ENCODE data around the gene UNC13D.

Gene UNC13D

DNA sequence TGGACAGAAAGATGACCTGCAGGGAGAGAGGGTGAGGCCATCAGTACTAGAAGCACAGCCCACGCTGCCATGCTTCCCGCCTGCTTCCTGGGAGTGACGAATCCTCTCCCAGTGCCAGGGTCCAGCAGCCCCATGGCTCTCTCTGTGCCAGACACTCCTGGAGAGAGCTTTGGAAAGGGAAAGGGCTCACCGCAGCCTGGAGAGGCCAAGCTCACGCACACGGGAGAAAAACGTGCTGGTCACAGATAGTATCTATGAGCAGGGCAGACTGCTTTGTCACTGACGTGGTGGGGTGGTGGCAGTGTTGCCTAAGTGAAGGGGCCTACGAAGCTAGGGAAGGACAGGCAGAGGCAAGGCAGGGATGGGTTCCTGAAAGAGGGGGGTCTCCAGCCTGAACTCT lies 5.5 kb upstream of the UNC13D start:
- no peak for DNase-seq (ENCODE audit: low read depth)

DNA sequence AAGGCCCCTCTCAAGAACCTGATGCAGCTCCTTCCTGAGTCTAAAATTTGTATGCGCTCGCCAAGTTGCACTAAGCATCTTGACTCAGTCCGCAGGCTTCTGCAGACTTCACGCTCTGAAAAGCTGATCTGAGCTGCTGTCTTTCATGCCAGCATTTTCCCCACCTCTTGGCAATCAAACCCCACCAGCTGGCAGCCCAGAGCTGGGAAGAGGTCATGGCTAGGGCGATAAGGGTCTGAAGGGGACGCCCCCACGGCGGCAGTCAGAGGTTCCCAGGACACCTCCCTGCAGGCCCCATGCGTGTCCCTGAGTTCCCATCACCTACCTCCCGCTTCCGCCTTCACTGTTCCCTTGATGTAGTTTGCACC lies 5.1 kb upstream of the UNC13D start:
- DNase-seq (ENCODE audit: low read depth), result no peak

DNA sequence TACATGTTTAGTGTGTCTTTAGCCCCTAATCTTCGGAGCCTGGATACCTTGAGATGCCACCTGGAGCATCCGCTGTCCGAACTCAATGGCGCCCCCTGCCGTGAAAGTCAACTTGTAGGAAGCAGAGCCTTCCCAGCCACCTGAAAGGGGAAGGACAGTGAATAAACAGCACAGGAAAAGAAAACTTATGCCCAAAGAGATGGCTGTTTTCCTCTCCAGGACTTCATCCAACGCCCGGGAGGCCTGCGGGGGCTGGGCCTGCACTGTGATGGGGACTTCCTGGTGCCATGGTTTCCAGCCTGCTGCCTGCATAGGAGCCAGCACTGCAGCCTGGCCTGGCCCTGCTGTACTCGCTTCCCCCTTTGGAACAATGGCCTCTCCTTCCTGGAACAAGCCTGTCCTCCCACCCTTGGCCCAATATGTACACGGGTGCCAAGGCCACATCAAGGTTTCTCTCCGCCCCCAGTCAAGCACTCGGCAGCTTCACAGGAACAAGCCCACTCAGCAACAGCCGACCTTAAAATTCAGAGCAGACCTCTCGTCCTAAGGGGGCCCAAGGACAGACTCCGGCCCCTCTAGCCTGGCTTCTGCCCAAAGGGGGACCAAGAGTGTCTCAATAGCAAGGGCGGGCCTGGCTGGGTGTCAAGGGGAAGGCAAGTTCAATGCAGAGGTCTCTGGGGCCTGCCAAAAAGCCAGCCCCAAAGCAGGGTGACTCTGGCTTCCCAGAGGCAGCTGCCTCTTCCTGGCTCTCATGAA lies 4.5 kb upstream of the UNC13D start:
- peak; percentile 83 for DNase-seq (ENCODE audit: low read depth)

DNA sequence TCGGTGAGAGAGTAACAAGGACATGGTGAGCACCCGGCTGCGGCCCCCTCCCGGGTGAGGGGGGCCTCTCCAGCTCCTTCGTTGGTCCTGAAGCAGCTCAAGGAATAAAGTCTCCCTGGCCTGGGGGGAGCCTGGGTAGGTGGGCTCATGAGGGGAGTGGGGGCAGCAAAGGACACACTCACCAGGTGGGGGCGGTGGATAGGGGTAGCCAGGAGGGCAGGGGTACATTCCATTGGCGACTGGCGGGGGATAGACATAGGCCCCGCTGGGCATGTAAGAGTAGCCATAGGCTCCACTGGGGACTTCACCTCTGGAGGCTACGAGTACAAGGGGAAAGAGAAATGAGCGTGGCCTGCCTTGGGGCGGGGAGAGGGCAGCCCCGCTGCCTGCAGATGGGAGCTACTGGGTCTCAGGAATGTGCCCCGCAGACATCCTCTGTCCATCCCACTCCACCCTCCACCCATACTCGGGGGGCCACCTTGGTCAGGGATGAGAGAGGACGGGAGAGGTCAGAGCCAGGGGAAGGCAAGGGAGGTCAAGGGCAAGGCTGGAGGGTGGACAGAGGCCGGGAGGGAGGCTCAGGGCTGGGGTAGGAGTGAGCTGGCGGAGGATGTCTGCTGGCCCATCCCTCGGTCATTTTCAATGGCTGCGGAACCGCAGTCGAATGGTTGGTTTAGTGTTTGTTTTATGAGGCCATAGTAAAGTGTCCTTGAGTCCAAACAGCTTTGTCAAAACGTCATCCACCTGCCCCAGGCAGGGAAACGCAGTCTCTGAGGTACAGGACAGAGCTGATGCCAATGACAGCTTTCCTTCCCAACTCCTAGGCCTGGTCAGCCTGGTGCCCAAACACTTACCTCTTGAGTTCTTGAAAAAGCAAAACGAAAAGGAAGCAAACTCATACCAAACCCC lies 3.7 kb upstream of the UNC13D start:
- DNase-seq (ENCODE audit: low read depth), result no peak

DNA sequence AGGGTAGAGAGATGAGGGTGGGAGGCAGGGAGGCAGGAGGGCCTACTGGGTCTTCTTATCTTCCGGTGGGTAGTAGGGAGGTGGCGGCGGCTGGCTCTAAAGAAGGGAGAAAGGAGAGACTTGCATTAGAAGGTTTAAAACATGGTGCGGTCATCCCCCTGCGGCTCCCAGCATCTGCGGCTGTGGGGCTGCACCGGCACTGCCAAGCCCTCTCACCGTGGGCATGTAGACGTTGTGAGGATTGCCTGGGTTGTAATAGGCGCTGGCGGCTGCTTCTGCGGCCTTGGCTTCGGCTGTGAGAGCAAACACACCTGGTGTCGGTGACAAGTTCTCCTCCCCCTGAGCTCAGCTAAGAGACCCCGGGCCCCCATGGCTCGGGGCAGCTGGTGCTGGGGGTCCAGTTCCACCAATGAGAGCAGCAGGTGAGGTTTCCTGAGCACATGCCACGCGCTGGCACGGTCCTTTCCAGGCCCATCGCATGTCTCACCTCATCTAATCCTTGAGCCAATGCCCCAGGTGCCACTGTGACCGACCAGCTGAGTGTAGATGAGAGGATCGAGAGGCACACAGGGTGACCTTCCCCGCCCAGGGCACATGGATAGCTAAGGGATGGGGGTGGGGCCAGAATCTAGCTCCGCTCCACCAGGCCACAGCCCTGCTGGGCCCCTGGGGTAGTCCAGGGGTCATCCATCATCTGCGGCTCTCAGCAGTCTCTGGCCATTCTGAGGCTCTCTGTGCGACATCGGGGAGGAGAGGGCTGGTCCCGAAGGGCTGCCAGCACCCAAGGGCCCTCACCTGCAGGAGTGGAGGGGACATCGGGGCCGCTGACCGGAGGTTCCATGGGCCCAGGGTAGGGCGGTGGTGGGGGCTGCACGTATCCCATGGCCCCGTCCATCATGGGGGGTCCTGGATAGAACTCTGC lies 2.7 kb upstream of the UNC13D start:
- DNase-seq (ENCODE audit: low read depth), result no peak

DNA sequence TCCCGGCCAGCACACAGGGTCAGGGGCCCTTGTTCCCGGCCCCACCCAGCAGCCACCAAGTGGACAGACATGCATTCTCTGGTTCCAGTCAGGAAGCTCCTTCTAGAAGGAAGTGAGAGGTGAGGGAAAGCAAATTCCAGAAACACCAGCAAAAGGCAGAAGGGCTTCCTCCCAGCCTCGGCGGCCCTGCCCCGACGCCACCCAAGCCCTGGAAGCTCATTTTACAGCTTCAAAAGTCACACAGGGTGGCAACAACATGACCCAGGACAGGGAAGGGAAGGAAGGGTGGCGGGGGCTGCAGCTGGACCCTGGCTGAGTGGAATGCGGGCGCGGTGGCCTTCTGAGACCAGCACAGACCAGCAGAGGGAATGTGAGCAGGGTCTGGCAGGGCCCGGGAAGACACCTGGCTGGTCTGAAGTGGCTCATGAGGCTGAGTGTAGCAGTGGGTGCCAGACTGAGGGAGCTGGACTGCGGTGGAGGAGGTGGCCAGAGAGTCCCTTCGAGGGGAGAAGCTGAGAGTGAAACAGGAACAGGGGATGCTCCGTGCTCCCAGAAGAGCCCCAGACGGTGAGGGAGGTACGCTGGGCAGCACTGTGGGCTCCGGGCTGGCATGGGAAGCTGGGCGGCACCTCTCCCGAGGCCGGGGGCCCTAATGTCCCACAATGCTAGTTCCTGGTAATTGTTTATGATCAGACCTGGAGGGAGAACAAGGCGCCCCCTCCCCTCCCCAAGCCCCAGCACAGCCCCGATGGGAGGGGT lies 1.9 kb upstream of the UNC13D start:
- no peak for DNase-seq (ENCODE audit: low read depth)

DNA sequence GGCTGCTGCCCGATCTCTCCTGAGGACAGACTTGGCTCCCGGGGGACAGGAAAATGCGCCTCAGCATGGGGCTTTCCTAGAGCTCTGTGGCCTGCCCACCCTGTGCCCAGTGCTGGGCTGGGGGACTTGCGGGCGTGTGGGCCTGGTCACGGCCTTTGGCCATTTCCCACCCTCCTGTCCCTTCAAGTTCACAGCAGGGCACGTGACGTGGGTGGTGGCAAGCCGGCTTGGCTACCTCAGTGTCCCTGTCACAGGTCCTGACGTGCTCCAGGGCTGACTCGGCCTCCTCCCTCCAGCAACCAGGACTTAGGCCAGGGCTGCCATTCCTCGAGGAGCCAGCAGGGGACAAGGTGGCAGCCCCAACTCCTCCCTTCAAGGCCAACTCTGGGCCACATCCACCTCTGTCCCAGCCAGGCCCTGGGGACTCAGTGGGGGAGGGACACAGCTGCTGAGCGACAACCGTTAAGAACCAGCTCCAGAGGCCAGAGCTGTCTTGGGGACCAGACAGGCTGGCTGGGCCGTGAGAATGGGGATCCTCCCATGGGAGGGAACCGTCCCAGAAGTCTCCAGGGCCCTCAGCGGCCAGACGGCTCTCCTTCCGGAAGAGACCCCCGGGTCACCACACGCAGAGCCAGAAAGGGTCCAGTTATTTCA lies 981 bp upstream of the UNC13D start:
- DNase-seq (ENCODE audit: low read depth), result no peak

DNA sequence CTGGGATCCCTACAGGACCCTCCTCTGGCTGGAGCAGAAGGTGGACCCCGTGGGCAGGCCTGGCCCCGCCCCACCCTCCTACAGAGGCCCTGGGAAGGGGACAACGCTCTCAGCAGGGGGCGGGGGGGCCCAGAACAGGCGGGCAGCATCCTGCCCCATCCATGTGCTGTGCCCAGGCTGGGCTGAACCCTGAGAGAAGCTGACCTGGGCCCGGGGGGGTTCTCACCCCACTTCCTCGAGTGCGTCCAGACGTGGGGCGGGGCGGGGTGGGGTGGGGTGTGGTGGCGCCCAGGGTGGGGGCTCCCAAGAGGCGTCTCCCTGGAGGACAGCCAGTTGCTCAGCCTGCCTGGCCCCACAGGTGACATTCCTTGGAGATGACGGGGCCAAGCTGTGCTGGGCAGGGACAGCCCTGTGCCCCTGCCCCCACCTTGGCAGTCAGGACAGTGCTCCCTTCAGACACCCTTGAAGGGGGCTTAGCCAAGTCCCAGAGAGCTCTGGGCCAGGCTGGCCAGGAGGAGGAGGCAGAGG lies 390 bp upstream of the UNC13D start:
- no peak for DNase-seq (ENCODE audit: low read depth)

DNA sequence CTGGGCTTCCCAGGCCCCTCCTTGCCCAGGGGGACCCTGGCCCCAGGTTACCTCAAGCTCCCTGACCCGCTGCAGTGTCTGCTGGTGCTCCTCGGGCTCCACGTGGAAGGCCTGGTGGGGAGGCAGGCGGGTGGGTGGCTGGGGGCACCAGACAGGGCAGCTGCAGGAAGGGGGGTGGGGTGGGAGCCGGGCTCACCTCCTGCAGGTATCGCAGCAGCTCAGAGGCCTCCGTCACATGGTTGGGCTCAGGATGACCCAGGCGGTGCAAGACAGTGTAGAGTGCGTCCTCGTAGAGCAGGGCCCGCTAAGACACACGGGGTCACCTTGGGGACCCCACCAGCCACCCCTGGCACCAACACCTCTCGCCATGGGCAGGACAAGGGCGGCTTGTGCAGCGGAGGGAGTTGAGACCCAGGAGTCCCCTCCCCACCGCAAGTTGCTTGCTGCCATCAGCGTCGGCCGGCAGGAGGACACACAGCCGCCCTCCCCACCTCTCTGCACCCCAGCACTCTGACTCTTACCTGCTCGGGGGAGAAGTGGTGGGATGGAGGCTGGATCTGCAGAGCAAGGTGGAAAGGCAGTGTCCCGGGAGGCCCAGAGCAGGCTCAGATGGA lies 1.1 kb downstream of the UNC13D start:
- DNase-seq (ENCODE audit: low read depth), result no peak

DNA sequence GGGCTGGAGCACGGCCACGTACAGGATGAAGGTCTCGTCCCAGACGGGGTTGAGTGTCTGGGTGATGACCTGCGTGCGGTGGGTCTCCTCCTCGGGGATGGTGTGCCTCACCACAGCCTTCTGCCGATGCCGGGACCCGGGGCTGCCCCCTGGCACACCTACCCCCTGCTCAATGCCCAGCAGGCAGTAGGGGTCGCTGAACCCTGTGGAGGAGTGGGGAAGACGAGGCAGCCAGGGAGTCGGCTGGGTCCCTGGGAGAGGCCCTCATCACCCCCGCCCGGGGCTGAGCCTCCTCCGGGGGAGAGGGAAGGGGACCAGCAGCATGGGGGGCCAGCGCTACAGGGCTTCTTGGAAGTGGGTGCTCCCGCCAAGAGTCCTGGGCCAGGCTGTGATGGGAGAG lies 1.8 kb downstream of the UNC13D start:
- DNase-seq (ENCODE audit: low read depth), result no peak

DNA sequence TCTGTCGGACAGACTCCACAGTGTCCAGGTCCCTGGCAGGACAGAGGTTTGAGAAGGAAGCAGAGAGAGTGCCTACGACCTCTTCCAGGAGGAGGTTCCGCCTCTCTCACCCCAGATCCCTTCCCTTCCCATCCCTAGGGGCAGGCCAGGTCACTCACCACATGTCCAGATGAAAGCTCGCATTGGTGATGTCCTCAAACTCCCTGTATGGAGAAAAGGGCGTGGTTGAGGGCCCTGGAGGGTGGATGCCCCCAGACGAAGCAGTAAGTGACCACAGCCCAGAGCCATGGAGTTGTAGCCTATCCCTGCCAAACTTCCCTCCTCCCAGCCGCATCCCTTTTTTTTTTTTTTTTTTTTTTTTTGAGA lies 3.4 kb downstream of the UNC13D start:
- no peak for DNase-seq (ENCODE audit: low read depth)

DNA sequence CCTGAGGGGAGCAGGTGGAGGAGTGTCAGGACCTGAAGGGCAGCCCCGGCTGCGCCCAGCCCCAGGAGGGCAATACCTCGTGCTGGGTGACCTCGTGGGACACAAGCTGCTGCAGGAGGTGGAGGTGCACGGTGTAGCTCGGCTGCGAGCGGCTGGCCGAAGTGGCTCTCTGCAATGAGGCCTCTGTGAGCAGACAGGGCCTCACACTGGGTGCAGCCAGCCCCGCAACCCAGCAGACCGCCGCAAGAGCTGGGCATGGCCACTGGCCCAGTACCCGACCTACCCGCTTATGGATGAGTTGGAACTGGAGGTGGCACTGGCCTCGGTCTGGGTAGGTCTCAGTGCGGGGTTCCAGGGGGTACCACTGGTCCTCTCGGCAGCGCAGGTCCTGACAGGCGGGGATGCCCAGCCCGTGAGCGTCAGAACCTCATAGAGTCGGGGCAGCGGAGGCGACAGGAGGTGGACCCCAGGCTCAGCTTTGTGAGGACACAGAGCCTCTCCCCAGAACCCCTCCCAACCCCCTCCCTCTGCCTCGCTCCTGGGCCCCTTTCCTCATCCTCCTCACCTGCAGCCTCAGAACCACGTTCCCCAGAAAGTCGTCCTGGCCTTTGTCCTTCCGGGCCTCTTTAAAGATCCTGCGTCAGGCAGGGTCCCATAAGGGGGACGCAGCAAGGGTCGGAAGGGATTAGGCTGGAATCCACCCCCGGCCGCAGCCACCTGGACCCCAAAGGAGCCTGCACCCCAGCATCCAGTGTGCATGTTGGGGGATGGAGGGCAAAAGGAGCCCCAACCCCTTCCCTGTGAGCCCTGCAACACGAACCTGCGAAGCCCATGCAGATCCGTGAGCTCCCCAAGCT lies 4.0 kb downstream of the UNC13D start:
- DNase-seq (ENCODE audit: low read depth), result no peak

DNA sequence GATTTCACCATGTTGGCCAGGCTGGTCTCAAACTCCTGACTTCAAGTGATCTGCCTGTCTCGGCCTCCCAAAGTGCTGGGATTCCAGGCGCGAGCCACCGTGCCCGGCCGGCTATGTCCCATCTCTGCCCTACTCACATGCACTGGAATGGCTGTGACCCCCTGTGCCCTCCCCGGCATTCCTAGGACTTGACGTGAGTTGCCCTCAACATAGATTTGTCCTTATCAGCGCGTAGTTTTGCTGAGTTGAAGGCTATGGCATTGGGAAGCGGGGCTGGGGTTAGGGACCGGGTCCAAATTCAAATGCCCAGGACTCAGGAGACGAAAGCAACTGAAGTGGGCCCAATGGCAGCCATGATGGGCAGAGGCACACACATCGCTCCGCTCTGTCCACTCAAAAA lies 5.8 kb downstream of the UNC13D start:
- DNase-seq (ENCODE audit: low read depth), result no peak

DNA sequence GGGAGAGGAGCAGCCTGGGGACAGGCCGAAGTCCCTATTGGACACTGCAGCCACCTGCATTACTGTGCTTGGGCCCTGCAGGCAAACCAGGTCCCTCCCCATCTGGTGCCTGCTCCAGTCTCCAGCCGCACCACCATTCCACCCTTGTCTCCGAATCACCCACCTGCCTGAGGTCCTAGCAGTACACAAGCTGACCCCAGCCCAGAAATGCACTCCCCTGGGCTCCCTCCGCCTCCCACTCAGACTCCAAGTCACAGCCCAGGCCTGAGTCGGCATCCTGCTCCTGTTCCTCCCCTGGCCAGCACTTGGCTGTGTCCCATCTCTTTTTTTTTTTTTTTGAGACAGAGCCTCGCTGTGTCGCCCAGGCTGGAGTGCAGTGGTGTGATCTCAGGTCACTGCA lies 6.3 kb downstream of the UNC13D start:
- DNase-seq (ENCODE audit: low read depth), result no peak

DNA sequence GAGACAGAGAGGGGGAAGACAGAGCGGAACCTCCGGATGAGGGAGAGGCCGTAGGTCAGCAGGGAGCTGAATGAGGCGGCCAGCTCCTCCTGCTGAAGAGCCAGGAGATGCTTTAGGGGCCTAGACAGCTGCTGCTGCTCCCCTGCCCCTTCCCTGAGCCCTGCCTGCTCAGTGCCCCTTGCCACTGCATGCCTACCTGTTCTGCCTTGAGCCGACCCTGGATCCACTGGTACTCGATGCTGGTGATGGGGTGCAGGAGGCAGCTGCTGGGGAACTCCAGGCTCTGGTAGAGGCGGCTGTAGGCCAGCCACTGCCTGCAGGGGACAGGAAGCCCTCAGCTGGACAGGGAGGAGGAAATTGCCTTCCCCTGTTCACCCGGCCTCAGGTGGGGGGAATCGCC lies 7.6 kb downstream of the UNC13D start:
- no peak for DNase-seq (ENCODE audit: low read depth)

DNA sequence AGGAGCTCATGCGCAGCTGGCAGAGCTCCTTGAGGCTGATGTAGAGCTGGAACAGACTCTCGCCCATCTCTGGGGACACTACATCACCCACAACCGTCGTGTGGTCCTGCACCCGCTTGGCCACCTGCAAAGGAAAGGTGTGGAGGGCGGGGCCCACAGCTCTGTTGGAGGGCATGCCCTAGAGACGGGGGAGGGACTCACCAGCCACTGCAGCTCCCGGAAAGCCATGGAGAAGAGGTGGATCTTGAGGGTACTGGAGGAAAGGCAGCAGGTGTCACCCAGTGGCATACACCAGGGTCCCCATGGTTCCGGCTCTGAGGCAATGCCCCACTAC lies 8.6 kb downstream of the UNC13D start:
- no peak for DNase-seq (ENCODE audit: low read depth)

DNA sequence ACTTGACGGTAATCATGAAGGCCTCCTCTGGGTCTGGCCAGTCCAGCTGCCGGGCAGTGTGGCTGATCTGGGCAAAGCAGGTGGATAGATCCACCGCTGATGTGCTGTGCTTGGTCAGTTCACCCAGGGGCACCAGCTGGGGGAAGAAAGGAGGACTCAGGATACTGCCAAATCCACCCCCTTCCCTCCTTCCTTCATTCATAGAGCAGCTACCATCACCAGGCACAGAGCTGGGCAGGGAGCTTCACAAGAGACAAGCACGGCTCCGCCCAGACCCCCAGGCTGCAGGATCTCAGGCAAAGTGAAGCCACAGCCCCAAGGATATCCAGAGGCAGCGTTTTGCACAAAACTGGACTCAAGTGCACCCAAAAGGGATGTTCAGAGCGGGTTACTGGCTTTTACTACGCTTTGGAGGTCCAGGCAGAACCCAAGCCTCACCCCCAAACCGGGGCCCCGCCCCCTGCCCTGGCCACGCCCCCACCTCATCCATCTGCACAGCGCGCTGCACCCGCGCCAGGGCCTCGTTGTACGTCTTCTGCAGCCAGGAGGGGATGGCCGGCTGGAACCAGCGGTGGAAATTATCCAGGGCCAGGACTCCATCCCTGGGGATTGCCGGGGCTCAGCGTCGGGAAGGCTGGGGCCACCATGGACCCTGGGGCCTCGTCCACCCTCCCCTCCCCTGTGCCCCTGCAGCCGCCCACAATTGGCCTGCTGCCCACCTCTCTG lies 9.1 kb downstream of the UNC13D start:
- DNase-seq (ENCODE audit: low read depth), result no peak

DNA sequence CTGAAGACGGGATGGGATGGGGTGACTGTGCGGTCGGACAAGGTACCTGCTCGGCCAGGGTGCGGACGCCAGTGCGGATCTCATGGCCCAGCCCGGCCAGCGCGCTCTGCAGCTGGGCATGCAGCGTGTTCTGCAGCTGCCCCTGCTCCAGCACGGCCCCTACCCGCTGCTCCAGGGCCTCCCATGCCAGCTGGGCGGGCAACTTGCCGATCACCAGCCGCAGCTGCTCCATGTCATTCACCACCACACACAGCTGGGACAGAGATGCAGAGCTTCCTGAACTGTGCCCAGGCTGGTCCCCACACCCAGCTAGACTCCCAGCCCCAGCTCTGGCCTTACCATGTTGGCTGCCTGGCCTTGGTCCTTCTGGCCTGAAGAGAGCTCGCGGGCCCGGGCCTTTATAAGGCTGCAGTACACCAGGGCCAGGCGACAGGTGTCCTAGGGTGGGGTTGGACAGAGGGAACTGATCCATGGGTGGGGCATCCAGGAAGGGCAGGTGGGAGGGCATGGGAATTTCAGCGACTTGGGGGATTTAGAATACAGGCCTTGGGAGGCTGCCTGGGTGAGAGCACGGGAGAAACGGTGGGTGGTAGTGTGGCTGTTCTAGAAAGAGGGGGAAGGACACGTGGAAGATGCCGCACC lies 9.8 kb downstream of the UNC13D start:
- DNase-seq (ENCODE audit: low read depth), result no peak

Data from stimulated activated CD8-positive, alpha-beta memory T cell treated with anti-CD3 and anti-CD28 coated beads, Interleukin-7, amount 100 ng/mL, for 24 hours (primary cell).